ENCODE data around the gene DAP3.
"Not testable (repeated sequence)": the region's sequence is repeated elsewhere in the genome, so short reads cannot be mapped to it uniquely, and the experiment has no call there.

The DAP3 gene

DNA sequence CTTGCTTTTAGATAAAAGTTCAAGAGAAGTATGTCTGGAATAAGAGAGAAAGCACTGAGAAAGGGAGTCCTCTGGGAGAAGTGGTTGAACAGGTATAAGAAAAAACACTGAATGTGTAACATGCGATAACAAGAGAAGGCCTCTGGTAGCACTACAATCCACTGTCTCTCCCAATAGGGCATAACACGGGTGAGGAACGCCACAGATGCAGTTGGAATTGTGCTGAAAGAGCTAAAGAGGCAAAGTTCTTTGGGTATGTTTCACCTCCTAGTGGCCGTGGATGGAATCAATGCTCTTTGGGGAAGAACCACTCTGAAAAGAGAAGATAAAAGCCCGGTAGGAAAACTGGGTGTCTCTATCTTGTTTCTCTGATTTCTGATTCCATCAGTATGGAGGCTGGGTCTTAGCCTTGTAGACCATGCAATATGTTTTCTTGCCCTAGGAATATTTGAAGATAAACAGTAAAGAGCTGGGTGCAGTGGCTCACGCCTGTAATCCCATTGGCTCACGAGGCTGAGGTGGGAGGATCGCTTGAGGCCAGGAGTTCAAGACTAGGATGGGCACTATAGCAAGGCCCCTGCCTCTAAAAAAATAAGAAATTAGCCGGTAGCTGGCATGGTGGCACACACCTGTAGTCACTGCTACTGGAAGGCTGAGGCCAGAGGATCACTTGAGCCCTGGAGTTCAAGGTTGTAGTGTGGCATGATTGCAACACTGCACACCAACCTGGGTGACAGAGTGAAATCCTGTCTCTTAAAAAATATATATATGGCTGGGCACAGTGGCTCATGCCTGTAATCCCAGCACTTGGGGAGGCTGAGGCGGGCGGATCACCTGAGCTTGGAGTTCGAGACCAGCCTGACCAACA, 40.4 kb downstream of the DAP3 start:
- peak; percentile 74 for DNase-seq (ENCODE audit: low read depth)
- TF ChIP-seq, protein P1, sequence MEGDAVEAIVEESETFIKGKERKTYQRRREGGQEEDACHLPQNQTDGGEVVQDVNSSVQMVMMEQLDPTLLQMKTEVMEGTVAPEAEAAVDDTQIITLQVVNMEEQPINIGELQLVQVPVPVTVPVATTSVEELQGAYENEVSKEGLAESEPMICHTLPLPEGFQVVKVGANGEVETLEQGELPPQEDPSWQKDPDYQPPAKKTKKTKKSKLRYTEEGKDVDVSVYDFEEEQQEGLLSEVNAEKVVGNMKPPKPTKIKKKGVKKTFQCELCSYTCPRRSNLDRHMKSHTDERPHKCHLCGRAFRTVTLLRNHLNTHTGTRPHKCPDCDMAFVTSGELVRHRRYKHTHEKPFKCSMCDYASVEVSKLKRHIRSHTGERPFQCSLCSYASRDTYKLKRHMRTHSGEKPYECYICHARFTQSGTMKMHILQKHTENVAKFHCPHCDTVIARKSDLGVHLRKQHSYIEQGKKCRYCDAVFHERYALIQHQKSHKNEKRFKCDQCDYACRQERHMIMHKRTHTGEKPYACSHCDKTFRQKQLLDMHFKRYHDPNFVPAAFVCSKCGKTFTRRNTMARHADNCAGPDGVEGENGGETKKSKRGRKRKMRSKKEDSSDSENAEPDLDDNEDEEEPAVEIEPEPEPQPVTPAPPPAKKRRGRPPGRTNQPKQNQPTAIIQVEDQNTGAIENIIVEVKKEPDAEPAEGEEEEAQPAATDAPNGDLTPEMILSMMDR (IDR thresholded peaks at IDR 0.05; ENCODE audit: insufficient read depth, low read depth, low read length, missing control alignments): peak; percentile 73
- H3K4me3 ChIP-seq (ENCODE audit: low read length): no peak overlapping the region

DNA sequence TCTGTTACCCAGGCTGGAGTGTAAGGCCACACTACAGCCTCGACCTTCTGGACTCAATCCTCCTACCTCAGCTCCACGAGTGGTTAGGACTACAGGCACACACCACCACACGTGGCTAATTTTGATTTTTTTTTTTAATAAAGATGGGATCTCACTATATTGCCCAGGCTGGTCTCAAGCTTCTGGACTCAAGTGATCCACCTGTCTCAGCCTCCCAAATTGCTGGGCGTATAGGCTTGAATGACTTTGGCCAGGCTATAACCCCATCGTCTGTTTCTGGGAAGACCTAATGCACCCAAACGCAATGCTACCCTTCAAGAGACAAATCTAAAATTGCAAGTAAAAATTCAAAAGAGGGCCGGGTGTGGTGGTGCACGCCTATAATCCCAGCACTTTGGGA, 52.1 kb downstream of the DAP3 start:
- no peak overlapping the region for H3K4me3 ChIP-seq (ENCODE audit: low read length)
- TF ChIP-seq, protein P1 (IDR thresholded peaks at IDR 0.05; ENCODE audit: insufficient read depth, low read depth, low read length, missing control alignments): no peak
- DNase-seq (ENCODE audit: low read depth): no peak

DNA sequence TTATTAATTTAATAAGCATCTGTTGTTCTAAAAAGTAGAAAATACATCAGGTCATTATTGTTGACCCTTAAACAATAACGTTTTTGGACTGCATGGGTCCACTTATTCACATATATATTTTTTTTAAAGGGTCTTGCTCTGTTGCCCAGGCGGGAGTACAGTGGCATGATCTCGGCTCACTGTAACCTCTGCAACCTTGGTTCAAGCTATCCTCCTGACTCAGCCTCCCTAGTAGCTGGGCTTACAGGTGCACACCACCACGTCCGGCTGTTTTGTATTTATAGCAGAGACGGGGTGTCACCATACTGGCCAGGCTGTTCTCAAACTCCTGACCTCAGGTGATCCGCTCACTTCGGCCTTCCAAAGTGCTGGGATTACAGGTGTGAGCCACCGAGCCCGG, 53.0 kb downstream of the DAP3 start:
- TF ChIP-seq, protein P1 (IDR thresholded peaks at IDR 0.05; ENCODE audit: insufficient read depth, low read depth, low read length, missing control alignments): no peak
- no peak for DNase-seq (ENCODE audit: low read depth)
- H3K4me3 ChIP-seq (ENCODE audit: low read length): no peak overlapping the region

DNA sequence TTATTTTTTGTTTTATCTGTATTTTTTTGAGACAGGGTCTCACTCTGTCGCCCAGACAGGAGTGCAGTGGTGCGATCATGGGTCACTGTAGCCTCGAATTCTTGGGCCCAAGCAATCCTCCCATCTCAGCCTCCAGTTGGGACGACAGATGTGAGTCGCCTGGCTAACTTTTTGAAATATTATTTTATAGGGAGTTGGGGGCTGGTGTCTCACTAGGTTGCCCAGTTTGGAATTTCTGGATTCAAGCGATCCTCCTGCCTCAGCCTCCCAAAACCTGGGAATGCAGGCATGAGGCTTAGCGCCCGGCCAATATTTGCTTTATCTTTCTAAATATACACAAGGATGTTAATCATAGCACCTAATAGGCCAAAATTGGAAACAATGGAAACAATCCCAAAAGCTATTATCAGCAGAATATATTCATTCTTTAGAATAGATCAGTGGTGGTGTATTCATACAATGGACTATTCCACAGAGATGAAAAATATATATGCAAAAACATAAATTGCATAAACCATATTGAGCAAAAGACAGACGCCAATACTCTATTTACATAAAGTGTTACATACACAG, 55.9 kb downstream of the DAP3 start:
- peak overlapping the region; percentile 73 for H3K4me3 ChIP-seq (ENCODE audit: low read length)
- TF ChIP-seq, protein P1 (IDR thresholded peaks at IDR 0.05; ENCODE audit: insufficient read depth, low read depth, low read length, missing control alignments): no peak
- no peak for DNase-seq (ENCODE audit: low read depth)

DNA sequence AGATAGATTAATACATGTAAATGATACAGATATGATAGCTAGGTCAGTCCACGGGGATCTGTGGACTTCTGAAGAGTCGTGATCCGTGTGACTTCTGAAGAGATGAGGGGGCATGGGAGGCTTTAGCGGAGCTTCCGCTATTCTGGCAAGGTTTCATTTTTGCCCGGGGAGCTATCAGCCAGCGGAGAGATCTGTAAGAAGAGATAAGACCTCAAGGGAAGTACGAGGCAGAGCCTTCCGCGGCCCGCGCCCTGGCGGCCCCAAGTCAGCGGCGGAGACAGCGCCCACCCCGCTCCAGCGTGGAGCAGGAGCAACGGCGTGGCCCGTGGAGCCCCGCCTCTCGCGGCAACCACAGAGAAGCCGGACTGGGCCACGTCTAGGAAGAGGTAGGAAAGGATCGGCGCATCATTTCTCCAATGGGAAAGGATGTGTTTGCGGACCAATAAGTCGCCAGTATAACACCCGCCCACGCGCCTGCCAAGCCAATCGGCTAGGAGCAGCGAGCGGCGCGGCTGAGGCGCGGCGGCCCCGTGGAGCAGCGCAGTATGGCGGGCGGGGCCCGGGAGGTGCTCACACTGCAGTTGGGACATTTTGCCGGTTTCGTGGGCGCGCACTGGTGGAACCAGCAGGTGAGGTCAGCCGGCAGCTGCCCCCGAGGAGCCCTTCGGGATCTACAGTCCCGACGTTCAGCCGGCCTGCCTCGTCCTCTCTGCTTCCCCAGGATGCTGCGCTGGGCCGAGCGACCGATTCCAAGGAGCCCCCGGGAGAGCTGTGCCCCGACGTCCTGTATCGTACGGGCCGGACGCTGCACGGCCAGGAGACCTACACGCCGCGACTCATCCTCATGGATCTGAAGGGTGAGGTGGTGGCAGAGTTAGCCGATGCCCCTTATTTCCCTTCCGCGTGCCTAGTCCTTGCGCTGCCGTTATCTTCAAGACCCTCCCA, 56.7 kb downstream of the DAP3 start:
- peak overlapping the region; percentile 73 for H3K4me3 ChIP-seq (ENCODE audit: low read length)
- DNase-seq (ENCODE audit: low read depth): peak; percentile 99

DNA sequence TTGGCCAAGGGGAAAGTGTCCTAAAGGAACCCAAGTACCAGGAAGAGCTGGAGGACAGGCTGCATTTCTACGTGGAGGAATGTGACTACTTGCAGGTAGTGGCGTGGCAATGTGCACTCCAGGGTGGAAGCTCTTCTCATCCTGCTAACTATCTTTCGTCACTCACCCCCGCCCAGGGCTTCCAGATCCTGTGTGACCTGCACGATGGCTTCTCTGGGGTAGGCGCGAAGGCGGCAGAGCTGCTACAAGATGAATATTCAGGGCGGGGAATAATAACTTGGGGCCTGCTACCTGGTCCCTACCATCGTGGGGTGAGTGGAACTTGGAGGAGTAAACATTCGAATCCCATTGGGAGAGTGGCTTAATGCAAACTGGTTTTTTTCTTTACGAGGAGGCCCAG, 58.7 kb downstream of the DAP3 start:
- DNase-seq (ENCODE audit: low read depth); H3K4me3 ChIP-seq (ENCODE audit: low read length): not testable (repeated sequence)

DNA sequence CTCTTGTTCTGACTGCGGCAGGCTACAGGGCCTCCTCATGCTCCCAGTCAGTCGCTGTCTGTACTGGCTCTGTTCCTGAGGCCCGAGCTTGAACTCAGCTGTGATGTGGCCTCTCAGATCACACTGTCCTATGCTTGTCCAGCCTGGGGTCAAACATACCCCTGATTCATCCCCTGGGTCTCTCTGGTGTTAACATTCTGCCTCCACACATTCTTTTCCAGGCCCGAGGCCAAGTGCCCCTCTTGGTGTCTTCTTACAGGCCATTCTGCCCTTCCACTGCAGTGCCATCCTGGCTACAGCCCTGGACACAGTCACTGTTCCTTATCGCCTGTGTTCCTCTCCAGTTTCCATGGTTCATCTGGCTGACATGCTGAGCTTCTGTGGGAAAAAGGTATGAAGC, 59.2 kb downstream of the DAP3 start:
- not testable (repeated sequence) for DNase-seq (ENCODE audit: low read depth); H3K4me3 ChIP-seq (ENCODE audit: low read length)

DNA sequence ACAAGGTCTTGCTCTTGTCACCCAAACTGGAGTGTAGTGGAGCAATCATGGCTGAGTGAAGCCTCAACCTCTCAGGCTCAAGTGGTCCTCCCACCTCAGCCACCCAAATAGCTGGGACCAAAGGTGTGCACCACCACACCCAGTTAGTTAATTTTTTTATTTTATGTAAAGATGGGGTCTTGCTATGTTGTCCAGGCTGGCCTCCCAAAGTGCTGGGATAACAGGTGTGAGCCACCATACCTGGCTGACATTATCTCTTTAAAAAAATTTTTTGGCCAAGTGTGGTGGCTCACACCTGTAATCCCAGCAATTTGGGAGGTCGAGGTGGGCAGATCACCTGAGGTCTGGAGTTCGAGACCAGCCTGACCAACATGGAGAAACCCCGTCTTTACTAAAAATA, 70.1 kb downstream of the DAP3 start:
- not testable (repeated sequence) for H3K4me3 ChIP-seq (ENCODE audit: low read length); DNase-seq (ENCODE audit: low read depth)

All from epithelial cell of esophagus (primary cell).